Stomach (tissue), 4 donors: ENCODE data around the gene ARV1.

Source experiments
- CTCF ChIP-seq, 7 experiments: fragments of 450-650 bp in 4 of 7; fragments of 200-600 bp in 3 of 7; sonication (generic) in 3 of 7; IDR thresholded peaks; one replicate each; pipeline ENCODE4 v1.5.1; 2016 to 2019; ENCODE audit warnings: antibody characterized with exemption in 7 of 7, control low read depth in 2 of 7, mild to moderate bottlenecking in 1 of 7
- POLR2A ChIP-seq, 4 donors: fragments of 450-650 bp; IDR thresholded peaks; one replicate each; pipeline ENCODE4 v1.6.1; 2016; ENCODE audit warnings: antibody characterized with exemption in 4 of 4, control low read depth in 2 of 4, mild to moderate bottlenecking in 1 of 4, moderate library complexity in 1 of 4

- TF ChIP-seq CTCF (IDR thresholded peaks at IDR 0.05), result no peak
- TF ChIP-seq POLR2A (IDR thresholded peaks at IDR 0.05), result no peak
Measured at GRCh38 chr1:230965535-230965934, 13.4 kb upstream of the ARV1 start.
